Measurements from ENCODE around the gene DARS1.

- TF ChIP-seq CTCF (conservative IDR thresholded peaks at IDR 0.05; ENCODE audit: low read depth, low read length): no peak
- TF ChIP-seq EZH2phosphoT487 (IDR thresholded peaks at IDR 0.05; ENCODE audit: borderline replicate concordance, low read length): no peak
Measured at GRCh38 chr2:135925571-135925970, 59.9 kb downstream of the DARS1 start.

Data from PC-3 (cell line).